Measurements from ENCODE around the gene SMIM7. TPM values are rescaled to one million over a fixed set of nuclear protein-coding genes. Genes with fewer than 3 reads are reported as not detected.

The SMIM7 gene
- total RNA-seq, 1 donor from 2014 or later = 65.3 TPM

DNA sequence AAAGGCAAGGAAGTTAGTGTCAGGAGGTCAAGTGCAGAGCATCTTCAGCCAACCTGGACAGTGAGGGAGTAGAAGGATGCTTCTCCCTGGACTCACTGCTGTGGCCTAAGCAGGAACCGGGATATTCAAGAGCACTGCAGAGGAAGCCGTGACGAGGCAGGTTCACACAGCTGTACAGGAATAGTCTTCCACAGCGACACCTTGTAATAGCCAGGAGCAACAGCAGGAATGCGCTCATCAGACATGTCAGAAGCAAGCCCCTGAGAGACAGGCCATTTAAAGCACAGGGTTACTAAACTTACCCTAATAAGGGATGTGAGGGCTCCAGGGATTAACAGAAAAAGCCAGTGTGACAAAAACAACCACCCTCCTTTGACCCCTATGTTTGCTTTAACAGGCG is 28.5 kb downstream of the SMIM7 start:
- Histone ChIP-seq H3K9me3 (ENCODE audit: low read depth) (no peaks in the 10 kb centered on the region), H3K27me3 (no peaks in the 10 kb centered on the region), H3K4me3 (no peak overlapping the region), H3K4me2 (no peak overlapping the region), H3K9ac (no peak overlapping the region), H3K27ac (no peak overlapping the region), H3K4me1 (peaks cover 7% of the 10 kb centered on the region), H3K36me3 (no peaks in the 10 kb centered on the region), H2AFZ (replicated peaks) (no peak overlapping the region), H3K79me2 (ENCODE audit: low read depth) (peaks cover 22% of the 10 kb centered on the region), H4K20me1 (ENCODE audit: low read depth) (peaks cover 52% of the 10 kb centered on the region), H3F3A (ENCODE audit: low read depth) (peaks cover 26% of the 10 kb centered on the region)
- DNase-seq (ENCODE audit: low spot score) = no peak
- H3K27me3 Mint-ChIP-seq (ENCODE audit: insufficient read depth, low read depth) = peaks cover 8% of the 10 kb centered on the region
- no peak overlapping the region for H3K27ac Mint-ChIP-seq
- TF ChIP-seq EZH2phosphoT487 (IDR thresholded peaks at IDR 0.05) (no peak), EZH2 (IDR thresholded peaks at IDR 0.05) (no peak)
- TF ChIP-seq, protein P1, sequence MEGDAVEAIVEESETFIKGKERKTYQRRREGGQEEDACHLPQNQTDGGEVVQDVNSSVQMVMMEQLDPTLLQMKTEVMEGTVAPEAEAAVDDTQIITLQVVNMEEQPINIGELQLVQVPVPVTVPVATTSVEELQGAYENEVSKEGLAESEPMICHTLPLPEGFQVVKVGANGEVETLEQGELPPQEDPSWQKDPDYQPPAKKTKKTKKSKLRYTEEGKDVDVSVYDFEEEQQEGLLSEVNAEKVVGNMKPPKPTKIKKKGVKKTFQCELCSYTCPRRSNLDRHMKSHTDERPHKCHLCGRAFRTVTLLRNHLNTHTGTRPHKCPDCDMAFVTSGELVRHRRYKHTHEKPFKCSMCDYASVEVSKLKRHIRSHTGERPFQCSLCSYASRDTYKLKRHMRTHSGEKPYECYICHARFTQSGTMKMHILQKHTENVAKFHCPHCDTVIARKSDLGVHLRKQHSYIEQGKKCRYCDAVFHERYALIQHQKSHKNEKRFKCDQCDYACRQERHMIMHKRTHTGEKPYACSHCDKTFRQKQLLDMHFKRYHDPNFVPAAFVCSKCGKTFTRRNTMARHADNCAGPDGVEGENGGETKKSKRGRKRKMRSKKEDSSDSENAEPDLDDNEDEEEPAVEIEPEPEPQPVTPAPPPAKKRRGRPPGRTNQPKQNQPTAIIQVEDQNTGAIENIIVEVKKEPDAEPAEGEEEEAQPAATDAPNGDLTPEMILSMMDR (IDR thresholded peaks at IDR 0.05) = no peak
- H3K4me3 Mint-ChIP-seq = no peak overlapping the region
- H3K36me3 Mint-ChIP-seq = peaks cover 8% of the 10 kb centered on the region
- H3K9me3 Mint-ChIP-seq = no peaks in the 10 kb centered on the region
- H3K4me1 Mint-ChIP-seq = peaks cover 14% of the 10 kb centered on the region

DNA sequence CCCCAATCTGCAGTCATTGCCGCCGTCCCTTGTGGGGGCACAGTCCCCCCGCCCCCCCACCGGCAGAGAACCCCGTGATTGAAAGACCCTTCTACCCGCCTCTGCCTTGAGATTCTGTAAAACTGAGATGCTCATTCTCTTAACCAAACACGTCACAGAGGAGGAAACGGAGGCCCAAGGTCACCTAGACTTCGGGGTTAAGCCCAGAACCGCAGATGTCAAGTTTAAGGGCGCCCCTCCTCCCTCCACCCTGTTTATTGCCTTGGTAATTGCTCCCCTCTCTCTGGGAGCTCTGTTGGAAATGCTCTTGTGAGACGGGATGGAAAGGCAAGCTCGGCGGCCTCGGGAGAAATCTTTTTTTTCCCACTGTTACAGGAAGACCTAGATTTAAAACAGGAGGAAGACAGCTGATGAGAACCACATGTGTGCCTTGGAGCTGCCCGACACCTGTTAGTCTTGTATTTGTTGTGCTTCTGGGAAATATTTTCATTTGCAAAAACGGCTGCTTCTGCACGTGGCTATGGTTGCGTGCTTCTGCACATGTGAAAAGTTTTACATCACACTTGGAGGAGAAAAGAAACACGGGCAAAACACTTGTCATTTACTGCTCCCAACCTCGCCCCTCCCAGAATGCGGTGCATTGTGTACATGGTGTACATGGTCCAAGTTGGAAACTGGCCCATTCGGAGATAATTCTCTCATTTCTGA is 30.8 kb downstream of the SMIM7 start:
- Histone ChIP-seq H3K4me1 (peaks cover 11% of the 10 kb centered on the region), H3K79me2 (ENCODE audit: low read depth) (peaks cover 37% of the 10 kb centered on the region), H3K9me3 (ENCODE audit: low read depth) (no peaks in the 10 kb centered on the region), H3K27me3 (no peaks in the 10 kb centered on the region), H4K20me1 (ENCODE audit: low read depth) (peaks cover 59% of the 10 kb centered on the region), H3K27ac (no peak overlapping the region), H3K4me3 (peak overlapping the region; percentile 80), H3K36me3 (no peaks in the 10 kb centered on the region), H3K9ac (no peak overlapping the region), H3F3A (ENCODE audit: low read depth) (peaks cover 26% of the 10 kb centered on the region), H3K4me2 (peak overlapping the region; percentile 81), H2AFZ (replicated peaks) (no peak overlapping the region)
- H3K4me3 Mint-ChIP-seq = peak overlapping the region; percentile 96
- peaks cover 23% of the 10 kb centered on the region for H3K4me1 Mint-ChIP-seq
- DNase-seq (ENCODE audit: low spot score) = no peak
- no peak overlapping the region for H3K27ac Mint-ChIP-seq
- no peak for TF ChIP-seq EZH2 (IDR thresholded peaks at IDR 0.05)
- TF ChIP-seq EZH2phosphoT487 (IDR thresholded peaks at IDR 0.05) = no peak
- TF ChIP-seq, protein P1 (IDR thresholded peaks at IDR 0.05) = no peak
- no peaks in the 10 kb centered on the region for H3K9me3 Mint-ChIP-seq
- peaks cover 8% of the 10 kb centered on the region for H3K27me3 Mint-ChIP-seq (ENCODE audit: insufficient read depth, low read depth)
- H3K36me3 Mint-ChIP-seq = peaks cover 9% of the 10 kb centered on the region

DNA sequence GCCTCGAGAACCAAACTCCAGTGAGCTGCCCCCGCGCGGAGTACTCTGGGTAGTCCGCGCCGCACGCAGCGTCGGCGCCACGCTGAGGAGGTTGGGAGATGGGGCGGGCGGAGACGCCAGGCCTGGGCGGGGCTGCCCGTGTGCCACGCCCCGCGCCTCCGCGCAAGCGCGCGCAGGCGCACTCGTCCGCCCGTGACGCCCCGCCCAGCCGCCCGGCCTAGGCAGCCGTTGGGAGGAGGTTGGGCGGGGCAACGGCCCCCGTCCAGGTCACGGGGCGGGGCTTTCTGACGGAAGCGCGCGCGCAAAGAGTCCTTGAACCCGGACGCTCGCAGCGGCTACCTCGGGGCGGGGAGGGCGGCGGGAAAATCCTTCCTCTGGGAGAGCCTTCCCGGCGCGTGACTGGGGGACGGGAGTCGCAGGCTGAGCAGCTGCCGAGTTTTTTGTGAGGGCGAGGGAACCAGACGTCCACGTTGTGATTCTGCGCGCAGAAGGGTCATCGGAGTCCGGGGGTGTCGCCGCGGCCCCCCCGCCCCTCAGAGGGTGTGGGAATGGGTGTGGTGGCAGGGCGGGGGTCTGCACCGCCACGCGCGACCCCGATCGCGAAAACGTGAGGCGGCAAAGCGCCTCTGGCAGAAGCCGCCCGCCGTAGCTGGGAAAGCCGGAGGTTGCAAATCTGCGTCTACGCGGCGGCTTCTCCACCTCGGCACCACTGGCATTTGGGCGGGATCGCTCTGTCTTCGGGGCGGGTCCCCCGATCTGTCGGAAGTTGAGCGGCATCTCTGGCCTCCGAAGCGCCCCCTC is 31.6 kb downstream of the SMIM7 start, which contains the start of gene MED26:
Gene MED26 (minus strand): TSS at position 22 of the 801 bp plus-strand sequence. CDS start 261 bp downstream, outside the sequence.
- H4K20me1 ChIP-seq (ENCODE audit: low read depth) = peaks cover 63% of the 10 kb centered on the region
- H3F3A ChIP-seq (ENCODE audit: low read depth) = peaks cover 26% of the 10 kb centered on the region
- H3K4me2 ChIP-seq = peak within 1 kb of the TSS; percentile 96
- Mint-ChIP-seq H3K4me1 (peaks cover 23% of the 10 kb centered on the region), H3K36me3 (peaks cover 7% of the 10 kb centered on the region), H3K4me3 (peak within 1 kb of the TSS; percentile 96), H3K27me3 (ENCODE audit: insufficient read depth, low read depth) (peaks cover 8% of the 10 kb centered on the region), H3K27ac (peak within 1 kb of the TSS; percentile 82), H3K9me3 (no peaks in the 10 kb centered on the region)
- H3K79me2 ChIP-seq (ENCODE audit: low read depth) = peaks cover 44% of the 10 kb centered on the region
- no peak for TF ChIP-seq EZH2phosphoT487 (IDR thresholded peaks at IDR 0.05)
- no peaks in the 10 kb centered on the region for H3K27me3 ChIP-seq
- peaks cover 11% of the 10 kb centered on the region for H3K4me1 ChIP-seq
- no peak within 1 kb of the TSS for H3K27ac ChIP-seq
- H3K4me3 ChIP-seq = peak within 1 kb of the TSS; percentile 80
- no peaks in the 10 kb centered on the region for H3K9me3 ChIP-seq (ENCODE audit: low read depth)
- peak within 1 kb of the TSS; percentile 63 for H2AFZ ChIP-seq (replicated peaks)
- peak within 1 kb of the TSS; percentile 91 for H3K9ac ChIP-seq
- DNase-seq (ENCODE audit: low spot score) = peak; percentile 98
- no peaks in the 10 kb centered on the region for H3K36me3 ChIP-seq
